Smooth muscle cell of bladder (primary cell): ENCODE measurements around the gene PPP1R2. TPM values are rescaled to one million over a fixed set of nuclear protein-coding genes. Genes with fewer than 3 reads are reported as not detected.

ENCODE experiments used
- total RNA-seq: library from RNA; depleted of rRNA; stranded (reverse); fragments of >200 nt; gene quantifications from 2 replicates; pipeline ENCODE4 v1.2.3, GENCODE V29; 2014

The PPP1R2 gene
- 103 and 111 TPM in 2 replicates for total RNA-seq

DNA sequence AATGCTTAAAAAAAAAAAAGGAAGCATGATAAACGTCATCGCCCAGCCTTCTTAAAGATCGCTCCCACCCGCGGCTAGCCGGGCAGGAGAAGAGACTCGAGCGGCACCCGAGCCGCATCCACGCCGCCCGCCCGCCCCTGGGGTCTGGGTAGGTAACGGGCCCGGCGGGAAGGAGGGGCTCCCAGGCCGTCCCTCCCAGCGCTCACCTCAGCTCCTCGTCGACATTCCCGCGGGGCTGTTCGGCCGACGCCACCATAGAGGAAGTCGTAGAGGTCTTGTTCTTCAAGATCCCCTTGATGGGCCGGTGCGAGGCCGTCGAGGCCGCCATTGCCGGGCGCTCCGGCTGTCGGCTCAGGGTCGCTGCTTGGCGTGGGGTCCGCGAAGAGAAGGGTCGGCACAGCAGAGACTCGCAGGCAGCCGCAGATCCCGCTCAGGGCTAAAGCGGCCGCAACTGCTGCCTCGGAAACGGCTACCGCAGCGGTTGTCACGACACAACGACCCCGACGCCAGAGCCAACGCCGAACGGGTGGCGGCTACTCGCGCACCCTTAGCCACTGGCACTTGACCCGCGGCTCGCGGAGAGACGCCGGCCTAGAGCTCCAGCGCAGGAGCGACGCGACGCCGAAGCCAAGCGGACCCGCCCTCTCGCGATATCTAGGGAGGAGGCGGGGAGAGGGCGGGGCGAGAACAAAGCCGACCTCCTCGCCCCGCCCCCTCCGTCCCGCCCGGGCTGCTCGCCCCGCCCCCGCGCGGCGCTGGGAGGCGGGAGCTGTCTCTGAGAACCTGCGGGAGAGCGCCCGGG is at the start of gene PPP1R2:
TSS of gene PPP1R2 (minus strand) at position 628 of the 802 bp plus-strand sequence. CDS start at position 328, 300 bp downstream.

DNA sequence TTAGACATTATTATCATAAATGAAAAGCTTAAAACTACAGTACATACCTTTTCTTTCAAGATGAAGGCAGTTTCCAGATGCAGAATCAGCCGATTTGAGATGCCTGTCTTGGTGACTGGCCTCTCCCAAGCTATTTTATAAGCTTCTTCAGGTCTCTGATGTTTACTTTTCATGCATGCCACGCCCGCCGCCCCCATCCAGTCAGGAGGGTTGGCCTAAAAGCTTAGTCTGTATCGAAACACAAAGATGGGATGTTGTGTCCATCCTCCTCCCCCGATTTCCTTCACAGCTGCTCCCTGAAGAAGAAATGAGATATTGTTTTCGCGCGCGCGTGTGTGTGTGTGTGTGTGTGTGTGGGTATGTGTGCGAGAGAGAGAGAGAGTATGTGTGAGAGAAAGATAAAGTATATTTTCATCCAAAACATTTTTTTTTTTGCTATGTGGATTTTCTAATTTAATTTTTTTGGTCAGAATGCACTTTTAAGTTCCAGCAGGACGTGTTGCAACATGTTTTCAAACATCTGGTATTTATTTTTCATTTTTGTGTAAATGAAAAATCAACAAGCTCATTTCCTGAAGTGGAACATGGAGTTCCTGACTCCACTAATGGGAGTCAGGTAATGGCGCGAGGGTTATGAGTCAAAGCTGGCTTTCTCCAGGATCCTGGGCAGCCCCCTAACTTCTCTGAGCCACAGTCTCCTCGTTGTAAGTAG is 40.9 kb upstream of the PPP1R2 start, which contains the start of gene APOD:
TSS of gene APOD (minus strand) at position 110 of the 712 bp plus-strand sequence. CDS start 4,479 bp downstream, outside the sequence.

Other genes with a start within 250 kb of the PPP1R2 start
- gene ACAP2, start 100.3 kb downstream of the PPP1R2 start, total RNA-seq, result 78.2 and 79.6 TPM in 2 replicates
- 0.18 and 0.43 TPM in 2 replicates for gene APOD, start 40.6 kb upstream of the PPP1R2 start, total RNA-seq
- gene MUC20, start 177.7 kb upstream of the PPP1R2 start, total RNA-seq, result 0.57 and 0.74 TPM in 2 replicates